Activated CD8-positive, alpha-beta memory T cell treated with anti-CD3 and anti-CD28 coated beads for 24 hours (primary cell): ENCODE data around the gene OBSCN.
"Not testable (repeated sequence)": the region's sequence is repeated elsewhere in the genome, so short reads cannot be mapped to it uniquely, and the experiment has no call there.

Experiments
- DNase-seq: peaks from one replicate; pipeline ENCODE4 v3.0.0-alpha.2; 2020

The OBSCN gene

DNA sequence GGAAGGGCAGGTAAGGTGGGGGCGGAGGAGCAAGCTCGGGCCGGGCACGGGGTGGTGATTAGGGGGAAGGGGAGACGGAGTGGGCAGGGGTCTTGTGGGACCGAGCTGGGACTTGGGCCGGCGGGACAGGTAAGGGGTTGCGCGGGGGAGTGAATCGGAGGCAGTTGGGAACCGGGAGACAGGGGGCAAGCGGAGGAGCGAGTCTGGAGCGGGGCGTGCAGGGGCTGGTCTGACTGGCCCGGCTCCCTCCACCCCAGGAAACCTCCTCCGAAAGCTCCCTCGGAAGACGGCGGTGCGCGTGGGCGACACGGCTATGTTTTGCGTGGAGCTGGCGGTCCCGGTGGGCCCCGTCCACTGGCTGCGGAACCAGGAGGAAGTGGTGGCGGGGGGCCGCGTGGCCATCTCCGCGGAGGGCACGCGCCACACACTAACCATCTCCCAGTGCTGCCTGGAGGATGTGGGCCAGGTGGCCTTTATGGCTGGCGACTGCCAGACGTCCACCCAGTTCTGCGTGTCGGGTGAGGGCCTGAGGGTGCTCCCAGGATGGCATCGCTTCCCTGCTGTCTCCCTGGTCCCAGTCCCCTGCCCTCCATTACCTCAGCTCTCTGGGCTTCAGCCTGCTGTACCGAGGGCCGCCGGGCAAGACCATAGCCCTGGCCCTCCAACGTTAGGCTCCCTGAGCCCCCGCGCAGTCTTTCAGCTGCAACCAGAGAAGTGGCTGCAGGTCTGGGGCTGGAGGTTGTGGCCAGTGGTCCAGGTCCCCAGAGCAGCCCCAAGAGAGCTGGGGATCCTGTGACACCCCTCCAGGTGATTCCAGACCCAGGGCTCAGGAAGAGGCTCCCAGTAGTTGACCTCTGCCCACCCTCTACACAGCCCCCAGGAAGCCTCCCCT is 6.3 kb downstream of the OBSCN start:
- DNase-seq, result peak; percentile 71

DNA sequence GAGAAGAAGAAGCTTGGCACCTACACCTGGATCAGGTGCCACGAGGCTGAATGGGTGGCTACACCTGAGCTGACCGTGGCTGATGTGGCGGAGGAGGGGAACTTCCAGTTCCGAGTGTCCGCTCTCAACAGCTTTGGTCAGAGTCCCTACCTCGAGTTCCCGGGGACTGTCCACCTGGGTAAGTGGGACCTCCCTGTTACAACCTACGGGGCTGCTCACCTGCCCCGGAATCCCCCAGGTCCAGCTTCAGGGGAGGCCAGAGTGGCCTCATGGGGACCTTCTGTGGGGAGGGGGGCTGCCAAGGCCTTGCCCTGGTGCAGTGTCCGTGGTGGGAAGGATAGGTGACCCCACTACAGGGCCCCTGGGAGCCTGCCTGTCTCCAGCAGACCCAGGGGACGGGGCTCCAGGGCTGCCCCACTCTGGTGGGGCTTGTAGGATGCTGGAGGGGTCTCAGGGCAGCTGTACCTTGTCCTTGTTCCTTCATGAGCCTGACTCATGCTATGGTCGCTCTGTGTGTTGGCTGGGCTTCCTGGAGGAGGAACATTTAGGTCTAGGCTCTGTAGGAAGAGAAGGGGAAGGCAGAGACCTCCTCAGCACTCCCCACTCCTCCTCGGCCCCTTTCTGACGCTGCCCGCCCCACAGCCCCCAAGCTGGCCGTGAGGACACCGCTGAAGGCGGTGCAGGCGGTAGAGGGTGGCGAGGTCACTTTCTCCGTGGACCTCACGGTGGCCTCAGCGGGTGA is 7.2 kb downstream of the OBSCN start:
- peak; percentile 54 for DNase-seq

DNA sequence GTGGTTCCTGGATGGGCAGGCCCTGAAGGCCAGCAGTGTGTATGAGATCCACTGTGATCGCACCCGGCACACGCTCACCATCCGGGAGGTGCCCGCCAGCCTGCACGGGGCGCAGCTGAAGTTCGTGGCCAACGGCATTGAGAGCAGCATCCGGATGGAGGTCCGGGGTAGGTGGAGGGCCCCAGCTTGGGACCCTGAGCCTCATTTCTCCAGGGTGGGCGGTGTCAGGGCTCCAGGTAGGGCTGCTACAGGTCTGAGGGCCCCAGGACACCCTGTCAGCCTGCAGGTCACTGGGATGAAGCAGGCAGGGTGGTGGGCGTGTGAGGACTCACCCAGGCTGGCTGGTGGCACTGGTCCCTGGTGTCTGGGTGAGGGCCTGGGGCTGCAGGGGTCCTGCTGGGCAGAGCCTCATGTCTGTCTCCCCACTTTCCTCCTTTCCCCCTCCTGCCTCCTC is 7.8 kb downstream of the OBSCN start:
- peak; percentile 53 for DNase-seq

DNA sequence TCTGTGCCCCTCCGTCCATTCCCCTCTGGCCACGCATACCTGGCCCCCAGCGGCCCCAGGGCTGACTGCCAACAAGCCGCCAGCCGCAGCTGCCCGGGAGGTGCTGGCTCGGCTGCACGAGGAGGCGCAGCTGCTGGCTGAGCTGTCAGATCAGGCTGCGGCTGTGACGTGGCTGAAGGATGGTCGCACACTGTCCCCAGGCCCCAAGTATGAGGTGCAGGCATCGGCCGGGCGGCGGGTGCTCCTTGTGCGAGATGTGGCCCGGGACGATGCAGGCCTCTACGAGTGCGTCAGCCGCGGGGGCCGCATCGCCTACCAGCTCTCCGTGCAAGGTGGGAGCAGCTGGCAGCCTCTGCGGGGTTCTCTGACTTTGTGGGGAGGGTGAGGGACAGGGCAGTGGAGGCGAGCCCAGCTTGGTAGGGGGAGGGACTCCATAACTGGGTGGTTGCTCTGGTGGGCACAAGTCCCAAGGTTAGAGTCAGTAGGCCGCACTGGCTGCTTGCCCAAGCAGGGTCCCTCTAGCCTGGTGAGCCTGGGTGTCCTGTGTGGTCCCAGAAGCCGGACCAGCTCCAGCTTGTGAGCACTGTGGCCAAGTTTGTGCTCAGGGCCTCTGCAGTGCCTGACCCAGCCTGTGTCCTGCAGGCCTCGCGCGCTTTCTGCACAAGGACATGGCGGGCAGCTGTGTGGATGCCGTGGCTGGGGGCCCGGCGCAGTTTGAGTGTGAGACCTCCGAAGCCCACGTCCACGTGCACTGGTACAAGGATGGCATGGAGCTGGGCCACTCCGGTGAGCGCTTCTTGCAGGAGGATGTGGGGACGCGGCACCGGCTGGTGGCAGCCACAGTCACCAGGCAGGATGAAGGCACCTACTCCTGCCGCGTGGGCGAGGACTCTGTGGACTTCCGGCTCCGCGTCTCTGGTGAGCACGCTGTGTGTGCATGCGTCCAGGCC is 8.8 kb downstream of the OBSCN start:
- DNase-seq, result peak; percentile 47

DNA sequence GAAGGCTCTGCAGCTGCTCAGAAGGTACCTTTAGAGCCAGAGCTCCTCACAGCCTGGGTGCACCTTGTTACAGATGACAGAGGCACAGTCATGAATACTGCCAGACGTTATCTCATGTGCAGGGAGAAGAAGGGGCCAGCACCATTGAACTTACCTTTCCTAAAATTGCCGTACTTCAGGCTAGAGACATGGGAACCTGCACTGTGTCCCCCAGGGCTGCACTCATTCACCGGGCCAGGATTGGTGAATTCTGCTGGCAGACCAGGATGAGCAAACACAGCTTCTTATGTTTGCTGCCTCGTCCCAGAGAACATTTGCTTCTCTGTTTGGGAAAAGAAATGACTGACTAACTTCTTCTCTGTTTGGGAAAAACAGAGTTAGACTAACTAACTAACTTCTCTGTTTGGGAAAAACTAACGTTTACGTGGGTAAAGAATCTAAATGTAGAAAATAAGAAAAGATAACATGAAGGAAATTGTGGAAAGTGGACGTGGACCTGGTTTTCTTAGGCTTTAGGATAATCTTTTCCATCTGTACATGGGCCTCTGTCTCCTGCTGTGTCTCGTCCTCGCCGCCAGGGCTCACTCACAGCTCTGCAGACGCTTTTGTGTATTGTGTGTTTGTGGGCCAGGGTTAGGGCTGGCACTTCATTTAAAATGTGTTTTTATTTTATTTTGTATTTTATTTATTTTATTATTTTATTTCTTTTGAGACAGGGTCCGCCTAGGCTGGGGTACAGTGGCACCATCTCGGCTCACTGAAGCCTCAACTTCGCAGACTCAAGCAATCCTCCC is 9.9 kb downstream of the OBSCN start:
- DNase-seq, result peak; percentile 26

DNA sequence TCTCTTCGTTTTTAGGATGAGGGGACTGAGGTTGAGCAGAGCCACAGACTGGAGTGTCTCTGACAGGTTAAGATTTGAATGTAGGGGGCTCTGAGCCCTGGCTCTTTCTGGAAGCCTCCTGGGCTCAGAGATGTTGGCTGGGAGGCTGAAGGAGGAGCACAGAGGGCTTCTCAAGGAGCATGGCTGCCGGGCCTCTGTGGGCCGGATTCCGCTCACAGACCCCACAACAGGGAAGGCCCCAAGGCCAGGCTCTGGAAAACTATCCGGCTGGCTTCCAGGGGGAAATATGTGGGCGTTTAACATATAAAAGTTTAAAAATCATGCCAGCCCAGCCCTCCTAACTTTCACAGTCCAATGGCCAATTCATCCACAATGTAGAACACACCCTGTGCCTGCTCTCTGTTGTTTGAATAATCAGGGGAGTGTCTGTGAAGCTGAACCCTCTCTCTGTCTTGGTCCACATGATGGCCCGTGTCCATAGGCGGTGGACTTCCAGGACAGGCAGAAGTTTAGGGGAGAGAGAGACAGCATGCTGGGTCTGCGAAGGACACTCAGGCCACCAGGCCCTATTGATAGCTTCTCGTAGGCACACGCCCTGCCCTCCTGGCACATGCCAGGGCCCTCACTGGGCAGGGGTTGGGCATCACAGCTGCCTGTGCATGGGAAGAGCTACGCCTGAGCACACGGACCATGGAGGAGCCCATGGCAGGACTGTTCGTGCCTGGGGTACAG is 10.8 kb downstream of the OBSCN start:
- peak; percentile 40 for DNase-seq

DNA sequence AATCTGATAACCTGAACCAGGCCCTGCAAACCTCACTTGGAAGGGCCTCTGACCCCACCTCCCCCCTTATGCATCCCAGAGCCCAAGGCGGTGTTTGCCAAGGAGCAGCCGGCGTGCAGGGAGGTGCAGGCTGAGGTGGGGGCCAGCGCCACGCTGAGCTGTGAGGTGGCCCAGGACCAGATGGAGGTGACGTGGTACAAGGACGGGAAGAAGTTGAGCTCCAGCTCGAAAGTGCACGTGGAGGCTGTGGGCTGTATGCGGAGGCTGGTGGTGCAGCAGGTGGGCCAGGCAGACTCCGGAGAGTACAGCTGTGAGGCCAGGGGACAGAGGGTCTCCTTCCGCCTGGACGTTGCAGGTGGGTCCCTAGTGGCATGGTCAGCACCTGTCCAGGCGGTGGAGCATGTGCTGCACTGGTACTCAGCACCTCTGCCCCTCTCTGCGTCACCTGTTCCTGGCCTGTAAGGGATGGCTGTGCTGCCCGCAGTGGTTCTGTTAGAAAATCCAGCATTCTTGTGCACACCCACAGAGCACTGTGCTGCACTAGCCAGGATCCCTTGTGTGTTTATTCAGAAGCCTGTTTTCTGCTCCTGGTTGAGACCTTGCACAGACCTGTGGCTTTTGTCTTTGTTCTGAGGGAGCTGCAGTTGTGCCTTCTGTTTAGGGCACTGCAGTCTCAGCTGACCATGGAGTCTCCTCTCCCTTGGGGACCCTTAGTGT is 11.6 kb downstream of the OBSCN start:
- DNase-seq, result peak; percentile 48

DNA sequence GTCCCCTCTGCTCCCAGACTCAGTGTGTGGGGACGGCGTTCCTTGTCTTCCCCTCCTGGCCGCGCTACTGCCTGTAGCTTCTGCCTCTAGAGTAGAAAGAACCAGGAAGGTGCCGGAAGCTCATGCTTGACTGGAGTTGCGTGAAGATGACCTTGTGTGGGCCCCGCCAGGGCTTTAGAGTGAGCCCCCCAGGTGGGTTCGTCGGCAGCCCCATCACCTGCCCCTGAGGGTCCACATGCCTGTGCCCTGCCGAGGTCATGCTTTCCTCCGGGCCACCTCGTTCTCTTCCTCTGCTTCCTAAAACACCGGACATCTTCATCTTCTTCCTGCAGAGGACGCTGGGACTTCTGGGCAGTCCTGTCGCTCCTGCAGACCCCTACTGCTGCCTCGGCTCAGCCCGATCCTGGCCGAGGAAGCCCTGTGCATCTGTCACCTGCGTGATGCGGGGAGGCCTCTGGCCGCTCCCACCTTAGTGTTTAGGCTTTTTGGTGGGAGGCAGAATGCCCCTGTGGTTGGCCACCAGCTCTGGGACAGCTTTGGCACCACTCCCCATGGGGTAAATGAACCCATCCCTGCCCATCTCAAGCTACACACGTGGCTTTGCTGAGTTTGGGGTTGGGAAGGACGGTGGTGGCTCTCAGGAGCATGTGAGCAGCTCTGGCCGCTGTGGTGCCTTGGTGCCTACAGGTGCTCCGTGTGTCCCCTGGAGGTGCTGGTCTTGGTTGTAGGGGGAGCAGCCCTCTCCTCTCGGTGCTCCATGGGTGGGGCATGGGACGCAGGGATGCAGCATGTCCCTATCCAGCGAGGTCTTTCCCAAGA is 12.3 kb downstream of the OBSCN start:
- peak; percentile 45 for DNase-seq

DNA sequence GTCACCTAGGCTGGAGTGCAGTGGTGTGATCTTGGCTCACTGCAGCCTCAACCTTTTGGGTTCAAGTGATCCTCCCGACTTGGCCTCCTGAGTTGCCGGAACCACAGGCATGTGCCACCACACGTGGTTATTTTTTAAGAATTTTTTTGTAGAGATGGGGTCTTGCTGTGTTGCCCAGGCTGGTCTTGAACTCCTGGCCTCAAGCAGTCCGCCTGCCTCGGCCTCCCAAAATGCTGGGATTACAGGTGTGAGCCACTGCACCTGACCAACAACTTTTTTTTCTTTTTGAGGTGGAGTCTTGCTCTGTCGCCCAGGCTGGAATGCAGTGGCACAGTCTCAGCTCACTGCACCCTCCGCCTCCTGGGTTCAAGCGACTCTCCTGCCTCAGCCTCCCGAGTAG is 13.3 kb downstream of the OBSCN start:
- DNase-seq, result peak; percentile 13

DNA sequence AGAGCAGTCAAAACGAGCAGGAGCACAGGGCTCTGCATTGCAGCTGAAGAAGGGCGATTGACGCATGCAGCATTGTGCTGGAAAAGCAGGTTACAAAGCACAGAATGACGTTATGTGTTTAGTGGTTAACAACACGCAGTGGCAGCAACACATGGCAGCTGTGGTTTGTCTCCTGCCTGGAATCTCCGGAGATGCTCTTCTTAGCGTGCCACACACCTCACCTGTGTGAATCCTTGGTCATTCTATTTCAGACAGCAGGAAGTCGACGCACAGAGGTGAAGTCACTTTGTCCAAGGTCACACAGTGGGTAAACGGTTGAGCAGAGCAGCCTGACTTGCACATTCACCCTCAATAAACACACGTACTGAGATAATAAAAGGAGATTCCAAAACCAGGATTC is 14.7 kb downstream of the OBSCN start:
- peak; percentile 32 for DNase-seq

DNA sequence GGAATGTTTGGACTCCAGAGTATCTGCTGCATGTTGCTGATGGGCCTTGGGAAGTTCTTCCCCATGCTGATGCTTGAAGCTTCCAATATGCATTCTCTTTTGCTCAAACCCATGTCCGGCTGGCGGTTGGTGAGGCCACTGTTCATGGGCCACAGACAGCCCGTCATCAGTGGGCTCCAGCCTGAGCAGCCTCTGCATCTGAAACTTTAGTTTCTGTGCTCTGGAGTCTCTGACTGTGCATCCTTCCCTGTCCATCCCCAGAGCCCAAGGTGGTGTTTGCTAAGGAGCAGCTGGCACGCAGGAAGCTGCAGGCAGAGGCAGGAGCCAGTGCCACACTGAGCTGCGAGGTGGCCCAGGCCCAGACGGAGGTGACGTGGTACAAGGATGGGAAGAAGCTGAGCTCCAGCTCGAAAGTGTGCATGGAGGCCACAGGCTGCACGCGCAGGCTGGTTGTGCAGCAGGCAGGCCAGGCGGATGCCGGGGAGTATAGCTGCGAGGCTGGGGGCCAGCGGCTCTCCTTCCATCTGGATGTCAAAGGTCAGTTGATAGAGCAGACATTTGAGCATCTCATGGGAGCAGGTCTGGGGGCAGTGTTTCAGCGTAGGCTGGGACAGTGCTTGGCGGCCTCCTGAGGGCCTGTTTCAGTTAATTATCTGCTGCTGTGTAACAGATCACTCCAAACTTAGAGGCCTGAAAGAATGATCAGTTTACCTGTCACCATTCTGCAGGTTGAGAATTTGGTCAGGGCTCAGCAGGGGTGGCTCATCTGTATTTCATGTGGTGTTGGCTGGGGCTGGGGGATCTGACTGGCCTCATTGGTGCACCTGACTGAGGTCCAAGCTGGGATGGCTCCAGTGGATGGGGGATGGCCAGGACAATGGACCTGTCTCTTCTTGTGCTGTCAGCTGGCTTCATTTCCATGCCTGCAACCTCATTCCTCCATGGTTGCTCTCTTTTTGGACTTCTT is 16.6 kb downstream of the OBSCN start:
- DNase-seq, result peak; percentile 37

DNA sequence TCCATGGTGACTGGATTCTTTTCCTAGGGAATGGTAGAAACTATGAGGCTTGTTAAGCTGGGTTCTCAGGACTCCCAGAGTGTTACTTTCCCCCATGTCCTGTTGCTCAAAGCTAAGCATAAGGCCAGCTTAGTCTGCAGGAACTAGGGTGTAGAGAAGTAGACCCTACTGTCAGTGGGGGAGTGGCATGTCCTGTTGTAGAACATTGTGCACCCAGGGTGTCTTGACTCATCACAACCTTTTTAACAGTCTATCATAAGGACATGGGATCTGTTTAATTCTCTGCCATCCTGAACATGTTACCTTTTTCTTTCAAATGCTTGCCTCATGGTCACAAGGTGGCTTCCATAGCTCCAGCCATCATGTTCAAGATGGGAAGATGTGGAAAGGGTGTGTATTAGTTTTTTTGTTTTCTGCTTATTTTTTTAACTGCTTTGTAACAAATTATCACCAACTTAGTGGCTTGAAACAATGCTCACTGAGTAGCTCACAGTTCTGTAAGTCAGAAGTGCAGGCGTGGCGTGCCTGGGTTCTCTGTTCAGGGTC is 17.4 kb downstream of the OBSCN start:
- no peak for DNase-seq

DNA sequence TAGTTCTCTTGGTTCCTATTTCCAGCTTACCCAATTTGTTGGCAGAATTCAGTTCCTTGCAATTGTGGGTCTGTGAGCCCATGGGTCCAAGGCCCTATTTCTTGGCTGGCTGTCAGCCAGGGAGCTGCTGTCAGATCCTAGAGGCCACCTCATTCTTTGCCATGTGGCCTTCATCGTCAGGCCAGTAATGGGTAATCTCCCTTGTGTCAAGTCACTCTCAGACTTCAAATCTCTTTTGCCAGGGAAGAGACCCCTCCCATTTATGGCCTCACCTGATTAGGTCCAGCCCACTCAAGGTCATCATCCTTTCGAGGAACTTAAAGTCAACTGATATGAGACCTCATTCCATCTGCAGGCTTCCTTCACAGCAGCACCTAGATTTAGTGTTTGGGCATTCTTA is 17.9 kb downstream of the OBSCN start:
- no peak for DNase-seq

DNA sequence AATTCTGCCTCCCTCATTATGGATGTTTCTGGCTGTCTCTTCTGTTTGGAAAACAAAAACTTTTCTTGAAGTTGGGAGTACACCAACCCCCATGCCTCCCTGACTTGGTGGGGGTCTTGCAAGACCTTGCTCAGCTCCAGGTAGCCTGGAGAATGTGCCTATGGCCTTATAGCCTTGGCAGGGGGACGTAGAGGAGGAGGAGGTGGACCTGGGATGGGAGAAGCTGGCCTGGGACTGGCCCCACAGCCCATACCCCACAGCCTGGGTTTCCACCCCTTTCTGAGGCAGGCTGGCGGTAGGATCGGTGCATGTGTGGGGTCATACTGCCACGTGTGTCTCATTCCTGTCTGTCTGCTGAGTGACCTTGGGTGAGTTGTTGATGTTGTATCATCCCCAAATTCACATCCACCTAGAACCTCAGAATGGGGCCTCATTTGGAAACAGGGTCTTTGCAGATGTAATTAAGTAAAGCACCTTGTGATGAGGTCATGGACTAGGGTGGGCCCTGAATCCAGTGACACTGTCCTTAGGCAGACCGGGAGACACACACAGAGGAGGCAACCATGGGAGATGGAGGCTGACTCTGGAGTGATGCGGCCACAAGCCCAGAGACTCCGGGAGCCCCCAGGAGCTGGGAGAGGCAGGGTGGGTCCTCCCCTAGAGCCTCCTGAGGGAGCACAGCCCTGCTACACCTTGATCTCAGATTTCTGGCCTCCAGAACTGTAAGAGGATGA is 18.5 kb downstream of the OBSCN start:
- DNase-seq, result peak; percentile 38

DNA sequence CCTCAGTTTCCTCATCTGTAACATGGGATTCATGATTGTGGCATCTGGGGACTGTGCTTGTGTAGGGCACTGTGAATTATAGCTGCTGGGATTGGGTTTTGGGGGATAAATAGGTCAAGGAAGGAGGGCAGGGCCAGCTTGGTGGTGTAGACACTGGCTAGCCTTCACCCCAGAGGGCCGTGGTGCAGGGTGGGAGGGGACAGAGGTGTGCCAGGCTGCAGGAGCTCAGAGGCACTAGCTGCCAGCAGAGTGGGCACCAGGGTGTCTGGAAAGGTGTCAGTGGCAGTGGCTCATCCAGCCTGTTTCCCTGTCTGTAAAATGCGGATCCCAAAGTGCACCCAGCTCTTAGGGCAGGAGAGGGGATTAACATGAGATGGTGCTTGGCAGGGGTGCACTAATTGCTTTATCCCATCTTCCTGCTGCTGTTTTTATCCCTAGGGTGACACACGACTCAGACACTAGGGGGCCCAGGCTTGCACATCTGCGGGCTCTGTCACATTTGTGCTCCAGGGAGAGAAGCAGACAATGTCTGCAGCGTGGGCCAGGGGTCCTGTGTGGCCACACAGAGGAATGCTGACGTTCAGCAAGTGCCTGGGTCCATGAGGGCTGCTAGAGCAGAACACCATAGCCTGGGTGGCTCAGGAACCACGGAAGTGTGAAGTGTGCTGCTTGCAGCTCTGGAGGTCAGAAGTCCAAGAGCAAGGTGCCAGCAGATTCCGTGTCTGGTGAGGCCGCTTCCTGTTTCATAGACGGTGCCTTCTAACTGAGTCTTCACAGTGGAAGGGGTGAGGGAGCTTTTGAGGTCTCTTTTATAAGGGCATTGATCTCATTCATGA is 19.3 kb downstream of the OBSCN start:
- peak; percentile 44 for DNase-seq

DNA sequence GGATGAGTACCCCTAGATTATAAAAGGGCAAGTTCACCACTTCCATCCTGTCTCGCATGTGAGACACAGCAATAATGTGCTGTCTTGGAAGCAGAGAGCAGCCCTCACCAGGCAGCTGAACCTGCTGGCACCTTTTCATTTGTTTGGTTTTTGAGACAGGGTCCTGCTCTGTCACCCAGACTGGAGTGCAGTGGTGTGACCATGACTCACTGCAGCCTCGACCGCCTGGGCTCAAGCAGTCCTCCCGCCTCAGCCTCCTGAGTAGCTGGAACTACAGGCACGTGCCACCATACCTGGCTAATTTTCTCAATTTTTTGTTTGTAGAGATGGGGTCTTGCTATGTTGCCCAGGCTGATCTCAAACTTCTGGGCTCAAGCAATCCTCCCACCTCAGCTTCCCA is 20.3 kb downstream of the OBSCN start:
- DNase-seq, result not testable (repeated sequence)
